K562 (cell line): ENCODE measurements around the gene BIRC5. TPM values are rescaled to one million over a fixed set of nuclear protein-coding genes. Genes with fewer than 3 reads are reported as not detected.

Experiments
- ATAC-seq: fragments of 200-7000 bp; cut with Tn5 transposase; 3 replicates; pipeline ENCODE4 v1.9.1; 2020; ENCODE audit warnings: moderate library complexity
- BruUV-seq: library from RNA; stranded (reverse); fragments of 400-500 nt; replicated peaks from 2 replicates; lab custom pipeline; 2021; lab: Mats Ljungman, UMichigan
- CTCF ChIA-PET: fragments of 300-600 bp; formaldehyde crosslinking; extraction: SDS; loops from one replicate; lab custom pipeline; 2021; ENCODE audit warnings: low intra/inter-chr PET ratio; lab: Yijun Ruan, JAX
- POLR2A ChIA-PET: fragments of 300-600, 350-650 bp; sonication (Branson Sonifier 250); formaldehyde crosslinking; extraction: SDS; loops from one replicate; lab custom pipeline; 2021; ENCODE audit warnings: antibody characterized with exemption, inconsistent platforms; lab: Yijun Ruan, JAX
- DNase-seq, 4 experiments: peaks; one replicate each; pipeline versions ENCODE4 v3.0.0 to v3.0.0-alpha.2; 2011 to 2018; ENCODE audit warnings: low spot score in 3 of 4, mixed read lengths in 3 of 4; ENCODE audit errors: extremely low read depth in 1 of 4
- FAIRE-seq: peaks from 2 replicates; lab custom pipeline; 2011; peaks lifted over from hg19 to GRCh38; lab: Jason Lieb, UNC
- H2AFZ ChIP-seq: 2 replicates; pipeline ENCODE4 v1.6.0; 2011; ENCODE audit warnings: low read depth, low read length, control low read depth, inconsistent platforms
- H3K27ac ChIP-seq: fragments of 200-600 bp; 3 replicates; pipeline ENCODE4 v1.8.0; 2011; ENCODE audit warnings: low read depth, mild to moderate bottlenecking, control low read depth, inconsistent platforms, low read length, moderate library complexity, mixed read lengths; ENCODE audit errors: extremely low read depth
- H3K27me3 ChIP-seq, 2 experiments: fragments of 300-600 bp in 1 of 2; 2 replicates in 1 of 2; 3 replicates in 1 of 2; pipeline versions ENCODE4 v1.6.0 to v1.8.0; 2011; ENCODE audit warnings: inconsistent platforms in 2 of 2, low read length in 2 of 2, mild to moderate bottlenecking in 1 of 2, mixed read lengths in 1 of 2, moderate library complexity in 1 of 2; ENCODE audit not compliant: control insufficient read depth in 2 of 2, insufficient read depth in 2 of 2
- H3K36me3 ChIP-seq: fragments of 300-600 bp; 3 replicates; pipeline ENCODE4 v1.8.0; 2011; ENCODE audit warnings: mild to moderate bottlenecking, low read length, inconsistent platforms; ENCODE audit not compliant: control insufficient read depth, insufficient read depth
- H3K4me1 ChIP-seq, 2 experiments: fragments of 200-600 bp in 1 of 2; replicated peaks in 1 of 2; 2 replicates in 1 of 2; 3 replicates in 1 of 2; pipeline versions ENCODE4 v1.5.1 to v1.8.0; 2011; ENCODE audit warnings: inconsistent platforms in 2 of 2, low read length in 2 of 2, mild to moderate bottlenecking in 1 of 2, mixed read lengths in 1 of 2, moderate library complexity in 1 of 2; ENCODE audit not compliant: control insufficient read depth in 2 of 2, insufficient read depth in 2 of 2
- H3K4me2 ChIP-seq: 2 replicates; pipeline ENCODE4 v1.6.1; 2011; ENCODE audit warnings: low read length, control low read depth, inconsistent platforms, mixed read lengths; ENCODE audit not compliant: insufficient read depth
- H3K4me3 ChIP-seq: fragments of 200-600 bp; sonication (generic), shearing (Covaris generic); 2 replicates; pipeline ENCODE4 v1.5.1; 2016; ENCODE audit warnings: control low read depth, inconsistent platforms
- H3K79me2 ChIP-seq: fragments of 200-600 bp; 3 replicates; pipeline ENCODE4 v1.8.0; 2011; ENCODE audit warnings: low read length, inconsistent platforms; ENCODE audit not compliant: control insufficient read depth, insufficient read depth
- H3K9ac ChIP-seq, 2 experiments: 2 replicates each; pipeline versions ENCODE4 v1.6.0 to v1.6.1; 2011; ENCODE audit warnings: low read depth in 2 of 2, low read length in 2 of 2, control low read depth in 1 of 2, inconsistent platforms in 1 of 2, mild to moderate bottlenecking in 1 of 2, mixed read lengths in 1 of 2; ENCODE audit not compliant: insufficient read depth in 1 of 2
- H3K9me1 ChIP-seq: one replicate; pipeline ENCODE4 v1.6.0; 2011; ENCODE audit warnings: inconsistent platforms, mild to moderate bottlenecking, low read length, moderate library complexity; ENCODE audit not compliant: control insufficient read depth, insufficient read depth
- H3K9me3 ChIP-seq: replicated peaks from 2 replicates; pipeline ENCODE4 v1.5.1; 2011; ENCODE audit warnings: low read depth, low read length, inconsistent platforms; ENCODE audit not compliant: control insufficient read depth, insufficient read depth
- H4K20me1 ChIP-seq: replicated peaks from 2 replicates; pipeline ENCODE4 v1.6.1; 2011; ENCODE audit warnings: low read length, inconsistent platforms, mixed read lengths; ENCODE audit not compliant: control insufficient read depth, insufficient read depth
- CXXC5 ChIP-seq: fragments of 250-450 bp; sonication (Bioruptor Pico); IDR thresholded peaks from 2 replicates; pipeline ENCODE4 v1.8.0; 2022; ENCODE audit warnings: inconsistent platforms, mild to moderate bottlenecking, moderate library complexity
- ETV5 ChIP-seq: sonication (generic); formaldehyde crosslinking; IDR thresholded peaks from 2 replicates; pipeline ENCODE4 v1.4.0; 2020; ENCODE audit warnings: low read depth, mild to moderate bottlenecking, missing genetic modification reagents
- FIP1L1 ChIP-seq: fragments of 200-400 bp; formaldehyde crosslinking; IDR thresholded peaks from 2 replicates; pipeline ENCODE4 v1.6.1; 2018; ENCODE audit warnings: mild to moderate bottlenecking, low read depth, low read length; ENCODE audit not compliant: poor library complexity, severe bottlenecking
- GATAD2B ChIP-seq: fragments of 450-650 bp; IDR thresholded peaks from 2 replicates; pipeline ENCODE4 v1.6.1; 2017; ENCODE audit warnings: mild to moderate bottlenecking, borderline replicate concordance
- MEIS2 ChIP-seq: fragments of 450-650 bp; IDR thresholded peaks from 2 replicates; pipeline ENCODE4 v1.6.1; 2014; ENCODE audit warnings: mild to moderate bottlenecking; ENCODE audit not compliant: partially characterized antibody
- NONO ChIP-seq, 2 experiments: fragments of 200-400 bp in 1 of 2; fragments of 450-650 bp in 1 of 2; formaldehyde crosslinking in 1 of 2; IDR thresholded peaks; 2 replicates each; pipeline ENCODE4 v1.6.1; 2017; ENCODE audit warnings: low read depth in 2 of 2, mild to moderate bottlenecking in 2 of 2, moderate library complexity in 2 of 2, low read length in 1 of 2
- NUFIP1 ChIP-seq: fragments of 450-650 bp; IDR thresholded peaks from 2 replicates; pipeline ENCODE4 v1.6.1; 2018; ENCODE audit not compliant: partially characterized antibody
- POLR2G ChIP-seq: fragments of 200-400 bp; formaldehyde crosslinking; IDR thresholded peaks from 2 replicates; pipeline ENCODE4 v1.6.1; 2017; ENCODE audit warnings: low read depth, mild to moderate bottlenecking, antibody characterized with exemption, low read length, moderate library complexity
- RBFOX2 ChIP-seq: fragments of 200-400 bp; formaldehyde crosslinking; IDR thresholded peaks from 2 replicates; pipeline ENCODE4 v1.6.1; 2017; ENCODE audit warnings: low read depth, mild to moderate bottlenecking, low read length, moderate library complexity
- WHSC1 ChIP-seq: IDR thresholded peaks from one replicate; pipeline ENCODE4 v1.6.1; 2012; ENCODE audit warnings: low read length, control low read depth, inconsistent platforms
- ZBTB7A ChIP-seq: IDR thresholded peaks from 2 replicates; pipeline ENCODE4 v1.6.1; 2011; ENCODE audit warnings: low read depth, mild to moderate bottlenecking, low read length, moderate library complexity, borderline replicate concordance; ENCODE audit not compliant: control insufficient read depth
- ZKSCAN1 ChIP-seq: fragments of 150-350 bp; IDR thresholded peaks from 2 replicates; pipeline ENCODE4 v1.6.1; 2016; ENCODE audit warnings: low read depth, low read length
- ZNF134 ChIP-seq: fragments of 250-450 bp; sonication (Bioruptor Pico); conservative IDR thresholded peaks from 2 replicates; pipeline ENCODE4 v1.4.0; 2020
- ZNF146 ChIP-seq: IDR thresholded peaks from one replicate; pipeline ENCODE4 v1.6.1; 2018; ENCODE audit warnings: missing compliant biosample characterization; ENCODE audit not compliant: unreplicated experiment
- ZSCAN29 ChIP-seq: fragments of 450-650 bp; IDR thresholded peaks from 2 replicates; pipeline ENCODE4 v1.6.1; 2017
- WGBS: fragments of 100-300 bp; shearing (Covaris generic); methylation state at CpG from one replicate; pipeline ENCODE4 v1.1.6; 2016; ENCODE audit warnings: low coverage, mixed read lengths; ENCODE audit not compliant: insufficient coverage; ENCODE audit errors: missing lambda C conversion rate; 5-methylcytosine and 5-hydroxymethylcytosine counted together
- in situ Hi-C: fragments of 300-500 bp; cut with MboI; formaldehyde crosslinking; loops from 4 replicates; pipeline ENCODE4 v1.15.0; 2018; ENCODE audit warnings: inconsistent platforms, mixed read lengths
- intact Hi-C: fragments of 100-400 bp; cut with micrococcal nuclease; formaldehyde crosslinking; loops from 2 replicates; pipeline ENCODE4 v1.14.2; 2022
- polyA plus RNA-seq, 8 experiments: library from polyadenylated mRNA; depleted of rRNA in 4 of 8; stranded (reverse) in 5 of 8; unstranded in 3 of 8; fragments of >200 nt; fragmentation: Nextera tagmentation in 2 of 8; fragmentation: Illumina TruSeq in 1 of 8; extraction: Ambion mirVana in 2 of 8; extraction: Trizol in 1 of 8; gene quantifications; 2 replicates each; pipeline versions ENCODE4 v1.2.1 to v1.2.3, GENCODE V29; 2011 to 2014; ENCODE audit warnings: inconsistent platforms in 1 of 8, missing spikeins in 1 of 8
- total RNA-seq, 7 experiments: library from RNA; depleted of rRNA in 6 of 7; stranded (reverse); fragments of >200 nt in 6 of 7; fragmentation: Illumina TruSeq in 2 of 7; extraction: Trizol in 2 of 7; gene quantifications; 2 replicates each; pipeline versions ENCODE4 v1.2.1 to v1.2.3, GENCODE V29; 2011 to 2021; ENCODE audit warnings: low replicate concordance in 1 of 7
- TF ChIP-seq, protein P1 (sequence below): fragments of 250-450 bp; sonication (Bioruptor Pico); IDR thresholded peaks from 2 replicates; pipeline ENCODE4 v1.8.0; 2022; ENCODE audit warnings: moderate library complexity, mild to moderate bottlenecking, inconsistent platforms
- TF ChIP-seq, protein P2 (sequence below): fragments of 250-450 bp; sonication (Bioruptor Pico); IDR thresholded peaks from 2 replicates; pipeline ENCODE4 v1.5.0; 2021

Gene BIRC5
- total and polyA plus RNA-seq, 9 of the 15 experiments (the other 6 are each of a cell fraction or from before 2014, with no cell fraction given) = 64.4 to 140 (median 101) TPM

DNA sequence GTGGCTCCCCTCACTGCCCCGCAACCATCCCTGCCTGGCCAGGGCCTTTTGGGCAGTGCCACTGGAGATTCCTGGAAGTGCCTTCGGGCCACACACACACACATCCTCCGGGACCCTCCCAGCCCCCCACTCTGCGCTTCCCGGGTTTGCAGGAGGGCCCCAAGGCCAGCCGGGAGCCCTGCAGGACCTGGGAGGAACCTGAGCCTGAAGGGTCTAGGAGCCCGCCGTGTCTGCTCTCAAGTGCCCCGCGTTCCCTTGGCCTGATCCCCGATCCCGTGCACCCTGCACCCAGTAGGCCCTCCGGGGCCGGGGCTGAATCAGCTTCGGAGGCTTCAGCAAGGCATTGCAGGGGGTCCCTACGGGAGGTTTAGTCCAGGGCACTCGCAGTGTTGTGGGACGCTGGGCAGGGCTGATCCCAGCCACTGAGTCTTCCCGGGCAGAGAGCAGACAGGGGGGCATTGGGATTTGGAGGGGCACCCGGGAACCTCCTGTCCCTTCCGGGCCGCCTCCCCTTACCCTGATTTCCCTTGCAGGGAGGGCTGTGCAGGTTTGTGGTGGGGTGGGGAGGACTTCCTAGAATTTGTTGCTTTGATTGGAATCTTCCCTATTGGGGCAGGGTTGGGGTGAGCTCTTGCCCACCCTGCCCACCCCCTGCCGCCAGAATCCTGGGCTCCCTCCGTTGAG, 54.3 kb downstream of the BIRC5 start:
- FAIRE-seq (no peak), ATAC-seq (no peak), DNase-seq (no peak)
- in situ Hi-C loops = no loop called here
- H3K4me3 ChIP-seq = no peak overlapping the region
- H3K4me2 ChIP-seq = peak overlapping the region; percentile 54; the same call in 1 of the 2 replicates
- no peak overlapping the region for H2AFZ ChIP-seq
- no peak overlapping the region; the same call in 2 of the 3 replicates for H3K27ac ChIP-seq
- intact Hi-C loops = no loop called here
- ChIA-PET POLR2A (interaction anchor here (1.2 to 1.4 kb wide), 2 partner anchors 11 to 43 kb away, joined by 3 read pairs; no protein-coding TSS in a partner anchor), CTCF (no interaction called here)
- H4K20me1 ChIP-seq = no peaks in the 10 kb centered on the region
- H3K9me3 ChIP-seq = no peaks in the 10 kb centered on the region
- peak overlapping the region in 1 of 2 experiments; percentile 86; a peak in 2 of 4 replicates for H3K9ac ChIP-seq
- whole genome bisulfite sequencing = 65% methylated on average over 20 of the region's 24 CpGs
- BruUV-seq = no TSS peak
- H3K27me3 ChIP-seq = no peaks in the 10 kb centered on the region
- no peaks in the 10 kb centered on the region for H3K36me3 ChIP-seq
- peaks cover 12% of the 10 kb centered on the region; the same call in 1 of the 3 replicates for H3K79me2 ChIP-seq
- H3K4me1 ChIP-seq = peaks cover 83 to 87% of the 10 kb centered on the region in 2 experiments
- H3K9me1 ChIP-seq = no peaks in the 10 kb centered on the region
- TF ChIP-seq, protein P1, sequence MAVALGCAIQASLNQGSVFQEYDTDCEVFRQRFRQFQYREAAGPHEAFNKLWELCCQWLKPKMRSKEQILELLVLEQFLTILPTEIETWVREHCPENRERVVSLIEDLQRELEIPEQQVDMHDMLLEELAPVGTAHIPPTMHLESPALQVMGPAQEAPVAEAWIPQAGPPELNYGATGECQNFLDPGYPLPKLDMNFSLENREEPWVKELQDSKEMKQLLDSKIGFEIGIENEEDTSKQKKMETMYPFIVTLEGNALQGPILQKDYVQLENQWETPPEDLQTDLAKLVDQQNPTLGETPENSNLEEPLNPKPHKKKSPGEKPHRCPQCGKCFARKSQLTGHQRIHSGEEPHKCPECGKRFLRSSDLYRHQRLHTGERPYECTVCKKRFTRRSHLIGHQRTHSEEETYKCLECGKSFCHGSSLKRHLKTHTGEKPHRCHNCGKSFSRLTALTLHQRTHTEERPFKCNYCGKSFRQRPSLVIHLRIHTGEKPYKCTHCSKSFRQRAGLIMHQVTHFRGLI (CRISPR knock-in tag) = no peak
- TF ChIP-seq ZNF134 (CRISPR knock-in tag) (no peak), ETV5 (CRISPR knock-in tag) (no peak), CXXC5 (0 out of 2 replicates have a peak, but pooled peaks have one; percentile 8), NONO (IDR thresholded peaks at IDR 0.05; ENCODE audit: low read depth in 2 of 2, low read length in 1 of 2) (no peak), POLR2G (peak; percentile 79), ZSCAN29 (no peak), ZKSCAN1 (peak; percentile 88), FIP1L1 (peak; percentile 63), ZBTB7A (peak; percentile 16; the same call in 1 of the 2 replicates), NUFIP1 (no peak), MEIS2 (no peak), WHSC1 (no peak), GATAD2B (no peak), ZNF146 (no peak), RBFOX2 (0 out of 2 replicates have a peak, but pooled peaks have one; percentile 40)
- TF ChIP-seq, protein P2, sequence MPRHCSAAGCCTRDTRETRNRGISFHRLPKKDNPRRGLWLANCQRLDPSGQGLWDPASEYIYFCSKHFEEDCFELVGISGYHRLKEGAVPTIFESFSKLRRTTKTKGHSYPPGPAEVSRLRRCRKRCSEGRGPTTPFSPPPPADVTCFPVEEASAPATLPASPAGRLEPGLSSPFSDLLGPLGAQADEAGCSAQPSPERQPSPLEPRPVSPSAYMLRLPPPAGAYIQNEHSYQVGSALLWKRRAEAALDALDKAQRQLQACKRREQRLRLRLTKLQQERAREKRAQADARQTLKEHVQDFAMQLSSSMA = peak; percentile 65; the same call in 1 of the 2 replicates
